Measurements from ENCODE around the gene ARL15. TPM values are rescaled to one million over a fixed set of nuclear protein-coding genes. Genes with fewer than 3 reads are reported as not detected.
"Not testable (repeated sequence)": the region's sequence is repeated elsewhere in the genome, so short reads cannot be mapped to it uniquely, and the experiment has no call there.

ARL15 gene
- total and polyA plus RNA-seq, 2 donors, result 23.1 to 26.4 TPM

DNA sequence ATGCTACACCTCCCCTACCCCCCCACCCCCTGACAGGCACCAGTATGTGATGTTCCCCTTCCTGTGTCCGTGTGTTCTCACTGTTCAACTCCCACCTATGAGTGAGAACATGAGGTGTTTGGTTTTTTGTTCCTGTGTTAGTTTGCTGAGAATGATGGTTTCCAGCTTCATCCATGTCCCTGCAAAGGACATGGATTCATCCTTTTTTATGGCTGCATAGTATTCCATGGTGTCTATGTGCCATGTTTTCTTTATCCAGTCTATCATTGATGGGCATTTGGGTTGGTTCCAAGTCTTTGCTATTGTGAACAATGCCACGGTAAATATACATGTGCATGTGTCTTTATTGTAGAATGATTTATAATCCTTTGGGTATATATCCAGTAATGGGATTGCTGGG, 328.1 kb downstream of the ARL15 start:
- not testable (repeated sequence) for H3K27me3 ChIP-seq (ENCODE audit: control insufficient read depth in 2 of 2, insufficient read depth in 1 of 2, low read length in 1 of 2); DNase-seq (ENCODE audit: low read depth in 6 of 9, low spot score in 9 of 9); H3K4me3 ChIP-seq (ENCODE audit: low read length in 2 of 2); H3K9me3 ChIP-seq (ENCODE audit: control insufficient read depth in 2 of 2, insufficient read depth in 1 of 2, low read length in 1 of 2); H3K36me3 ChIP-seq (ENCODE audit: control insufficient read depth in 2 of 2, insufficient read depth in 2 of 2, low read length in 1 of 2); H3K27ac ChIP-seq (ENCODE audit: low read depth in 1 of 2, low read length in 1 of 2); H3K4me1 ChIP-seq (ENCODE audit: control insufficient read depth in 2 of 2, insufficient read depth in 2 of 2, low read length in 2 of 2)
- 97% methylated on average over 2 of the region's 2 CpGs for WGBS

DNA sequence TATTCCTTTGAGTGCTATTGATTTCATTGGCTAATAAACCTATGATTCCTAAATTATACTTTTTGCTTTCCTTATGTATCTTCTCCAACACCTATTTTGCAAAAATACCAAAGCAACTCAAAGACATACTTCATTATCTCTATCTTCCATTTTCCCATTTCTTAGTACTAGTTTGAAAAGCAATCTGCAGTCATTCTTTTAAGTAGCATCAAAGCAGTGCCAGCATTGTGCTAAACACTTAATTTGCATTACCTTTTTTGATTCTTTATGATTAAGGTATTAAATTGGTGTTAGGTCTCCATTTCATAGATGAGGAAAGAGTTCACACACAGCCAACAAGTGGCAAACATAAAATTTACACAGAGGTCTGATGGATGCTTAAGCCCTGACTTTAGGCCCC, 330.3 kb downstream of the ARL15 start:
- Histone ChIP-seq H3K9me3 (ENCODE audit: control insufficient read depth in 2 of 2, insufficient read depth in 1 of 2, low read length in 1 of 2) (no peaks in the 10 kb centered on the region), H3K27me3 (ENCODE audit: control insufficient read depth in 2 of 2, insufficient read depth in 1 of 2, low read length in 1 of 2) (no peaks in the 10 kb centered on the region), H3K4me3 (ENCODE audit: low read length in 2 of 2) (no peak overlapping the region), H3K4me1 (ENCODE audit: control insufficient read depth in 2 of 2, insufficient read depth in 2 of 2, low read length in 2 of 2) (no peaks in the 10 kb centered on the region), H3K36me3 (ENCODE audit: control insufficient read depth in 2 of 2, insufficient read depth in 2 of 2, low read length in 1 of 2) (no peaks in the 10 kb centered on the region), H3K27ac (ENCODE audit: low read depth in 1 of 2, low read length in 1 of 2) (no peak overlapping the region)
- no peak for DNase-seq (ENCODE audit: low read depth in 6 of 9, low spot score in 9 of 9)

GRCh38 chr5:53974021-53974420, 336.4 kb downstream of the ARL15 start:
- Histone ChIP-seq H3K4me1 (ENCODE audit: control insufficient read depth in 2 of 2, insufficient read depth in 2 of 2, low read length in 2 of 2) (no peaks in the 10 kb centered on the region), H3K9me3 (ENCODE audit: control insufficient read depth in 2 of 2, insufficient read depth in 1 of 2, low read length in 1 of 2) (no peaks in the 10 kb centered on the region), H3K4me3 (ENCODE audit: low read length in 2 of 2) (no peak overlapping the region), H3K36me3 (ENCODE audit: control insufficient read depth in 2 of 2, insufficient read depth in 2 of 2, low read length in 1 of 2) (no peaks in the 10 kb centered on the region), H3K27me3 (ENCODE audit: control insufficient read depth in 2 of 2, insufficient read depth in 1 of 2, low read length in 1 of 2) (no peaks in the 10 kb centered on the region), H3K27ac (ENCODE audit: low read depth in 1 of 2, low read length in 1 of 2) (no peak overlapping the region)
- WGBS, result 98% methylated on average over 1 of the region's 1 CpG
- DNase-seq (ENCODE audit: low read depth in 6 of 9, low spot score in 9 of 9), result no peak

GRCh38 chr5:53972314-53972713, 338.1 kb downstream of the ARL15 start:
- no peak overlapping the region for H3K27ac ChIP-seq (ENCODE audit: low read depth in 1 of 2, low read length in 1 of 2)
- WGBS, result over 99% methylated on average over 4 of the region's 4 CpGs
- no peaks in the 10 kb centered on the region for H3K4me1 ChIP-seq (ENCODE audit: control insufficient read depth in 2 of 2, insufficient read depth in 2 of 2, low read length in 2 of 2)
- no peaks in the 10 kb centered on the region for H3K9me3 ChIP-seq (ENCODE audit: control insufficient read depth in 2 of 2, insufficient read depth in 1 of 2, low read length in 1 of 2)
- DNase-seq (ENCODE audit: low read depth in 6 of 9, low spot score in 9 of 9), result no peak
- H3K4me3 ChIP-seq (ENCODE audit: low read length in 2 of 2), result no peak overlapping the region
- no peaks in the 10 kb centered on the region for H3K27me3 ChIP-seq (ENCODE audit: control insufficient read depth in 2 of 2, insufficient read depth in 1 of 2, low read length in 1 of 2)
- H3K36me3 ChIP-seq (ENCODE audit: control insufficient read depth in 2 of 2, insufficient read depth in 2 of 2, low read length in 1 of 2), result no peaks in the 10 kb centered on the region

DNA sequence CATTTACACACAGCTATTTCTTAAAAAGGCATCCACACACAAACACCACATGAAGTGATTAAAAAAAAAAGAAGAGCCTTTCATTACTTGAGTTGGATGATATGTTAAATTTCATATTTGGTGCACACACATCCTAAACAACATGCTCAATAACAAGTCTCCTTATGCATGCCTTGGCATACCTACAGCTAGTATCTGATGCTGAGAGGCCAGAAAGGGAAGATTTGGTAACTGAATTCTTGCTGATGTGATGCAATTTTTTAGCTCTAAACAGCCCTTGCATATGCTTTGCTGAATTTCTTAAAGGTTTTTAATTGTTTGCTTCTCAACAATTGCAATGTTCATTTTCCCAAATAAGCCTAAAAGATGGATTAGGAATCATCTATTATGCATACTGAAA, 338.8 kb downstream of the ARL15 start:
- H3K27ac ChIP-seq (ENCODE audit: low read depth in 1 of 2, low read length in 1 of 2), result no peak overlapping the region
- H3K4me1 ChIP-seq (ENCODE audit: control insufficient read depth in 2 of 2, insufficient read depth in 2 of 2, low read length in 2 of 2), result no peaks in the 10 kb centered on the region
- H3K27me3 ChIP-seq (ENCODE audit: control insufficient read depth in 2 of 2, insufficient read depth in 1 of 2, low read length in 1 of 2), result no peaks in the 10 kb centered on the region
- H3K4me3 ChIP-seq (ENCODE audit: low read length in 2 of 2), result no peak overlapping the region
- no peak for DNase-seq (ENCODE audit: low read depth in 6 of 9, low spot score in 9 of 9)
- no peaks in the 10 kb centered on the region for H3K36me3 ChIP-seq (ENCODE audit: control insufficient read depth in 2 of 2, insufficient read depth in 2 of 2, low read length in 1 of 2)
- H3K9me3 ChIP-seq (ENCODE audit: control insufficient read depth in 2 of 2, insufficient read depth in 1 of 2, low read length in 1 of 2), result no peaks in the 10 kb centered on the region

GRCh38 chr5:53971131-53971530, 339.2 kb downstream of the ARL15 start:
- no peaks in the 10 kb centered on the region for H3K36me3 ChIP-seq (ENCODE audit: control insufficient read depth in 2 of 2, insufficient read depth in 2 of 2, low read length in 1 of 2)
- 96% methylated on average over 2 of the region's 2 CpGs for WGBS
- H3K27me3 ChIP-seq (ENCODE audit: control insufficient read depth in 2 of 2, insufficient read depth in 1 of 2, low read length in 1 of 2), result no peaks in the 10 kb centered on the region
- no peak overlapping the region for H3K27ac ChIP-seq (ENCODE audit: low read depth in 1 of 2, low read length in 1 of 2)
- H3K9me3 ChIP-seq (ENCODE audit: control insufficient read depth in 2 of 2, insufficient read depth in 1 of 2, low read length in 1 of 2), result no peaks in the 10 kb centered on the region
- no peak overlapping the region for H3K4me3 ChIP-seq (ENCODE audit: low read length in 2 of 2)
- DNase-seq (ENCODE audit: low read depth in 6 of 9, low spot score in 9 of 9), result no peak
- no peaks in the 10 kb centered on the region for H3K4me1 ChIP-seq (ENCODE audit: control insufficient read depth in 2 of 2, insufficient read depth in 2 of 2, low read length in 2 of 2)

- DNase-seq (ENCODE audit: low read depth in 6 of 9, low spot score in 9 of 9), result no peak
- H3K9me3 ChIP-seq (ENCODE audit: control insufficient read depth in 2 of 2, insufficient read depth in 1 of 2, low read length in 1 of 2), result no peaks in the 10 kb centered on the region
- H3K27ac ChIP-seq (ENCODE audit: low read depth in 1 of 2, low read length in 1 of 2), result no peak overlapping the region
- no peaks in the 10 kb centered on the region for H3K4me1 ChIP-seq (ENCODE audit: control insufficient read depth in 2 of 2, insufficient read depth in 2 of 2, low read length in 2 of 2)
- over 99% methylated on average over 3 of the region's 3 CpGs for WGBS
- H3K27me3 ChIP-seq (ENCODE audit: control insufficient read depth in 2 of 2, insufficient read depth in 1 of 2, low read length in 1 of 2), result no peaks in the 10 kb centered on the region
- no peak overlapping the region for H3K4me3 ChIP-seq (ENCODE audit: low read length in 2 of 2)
- no peaks in the 10 kb centered on the region for H3K36me3 ChIP-seq (ENCODE audit: control insufficient read depth in 2 of 2, insufficient read depth in 2 of 2, low read length in 1 of 2)
Measured at GRCh38 chr5:53970475-53970874, 339.9 kb downstream of the ARL15 start.

GRCh38 chr5:53969176-53969730, 341.1 kb downstream of the ARL15 start:
- no peaks in the 10 kb centered on the region for H3K36me3 ChIP-seq (ENCODE audit: control insufficient read depth in 2 of 2, insufficient read depth in 2 of 2, low read length in 1 of 2)
- no peak overlapping the region for H3K4me3 ChIP-seq (ENCODE audit: low read length in 2 of 2)
- 96% methylated on average over 2 of the region's 2 CpGs for WGBS
- no peaks in the 10 kb centered on the region for H3K4me1 ChIP-seq (ENCODE audit: control insufficient read depth in 2 of 2, insufficient read depth in 2 of 2, low read length in 2 of 2)
- no peaks in the 10 kb centered on the region for H3K27me3 ChIP-seq (ENCODE audit: control insufficient read depth in 2 of 2, insufficient read depth in 1 of 2, low read length in 1 of 2)
- H3K9me3 ChIP-seq (ENCODE audit: control insufficient read depth in 2 of 2, insufficient read depth in 1 of 2, low read length in 1 of 2), result no peaks in the 10 kb centered on the region
- no peak overlapping the region for H3K27ac ChIP-seq (ENCODE audit: low read depth in 1 of 2, low read length in 1 of 2)
- no peak for DNase-seq (ENCODE audit: low read depth in 6 of 9, low spot score in 9 of 9)

DNA sequence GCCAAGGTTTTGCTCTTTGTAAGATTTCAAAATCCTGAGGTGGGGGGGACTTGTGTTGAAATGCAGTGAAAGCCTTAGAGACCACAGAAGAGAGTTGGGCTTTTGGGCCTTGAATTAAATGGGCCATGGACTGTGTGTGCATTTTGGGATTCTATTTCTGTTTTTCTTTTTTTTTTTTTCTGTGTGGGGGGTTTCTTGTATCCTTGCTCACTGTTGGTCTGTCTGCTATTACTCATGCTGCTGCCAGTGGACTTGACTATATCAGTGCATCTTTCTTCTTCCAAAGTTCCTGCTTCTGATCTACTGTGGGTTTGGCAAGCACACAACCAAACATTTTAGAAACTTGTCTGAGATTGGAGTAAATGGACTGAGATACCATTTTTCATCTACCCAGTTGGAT, 344.9 kb downstream of the ARL15 start:
- H3K27me3 ChIP-seq (ENCODE audit: control insufficient read depth in 2 of 2, insufficient read depth in 1 of 2, low read length in 1 of 2), result no peaks in the 10 kb centered on the region
- no peak overlapping the region for H3K27ac ChIP-seq (ENCODE audit: low read depth in 1 of 2, low read length in 1 of 2)
- H3K9me3 ChIP-seq (ENCODE audit: control insufficient read depth in 2 of 2, insufficient read depth in 1 of 2, low read length in 1 of 2), result no peaks in the 10 kb centered on the region
- no peak for DNase-seq (ENCODE audit: low read depth in 6 of 9, low spot score in 9 of 9)
- no peaks in the 10 kb centered on the region for H3K36me3 ChIP-seq (ENCODE audit: control insufficient read depth in 2 of 2, insufficient read depth in 2 of 2, low read length in 1 of 2)
- no peak overlapping the region for H3K4me3 ChIP-seq (ENCODE audit: low read length in 2 of 2)
- H3K4me1 ChIP-seq (ENCODE audit: control insufficient read depth in 2 of 2, insufficient read depth in 2 of 2, low read length in 2 of 2), result no peaks in the 10 kb centered on the region

GRCh38 chr5:53963958-53964357, 346.4 kb downstream of the ARL15 start:
- Histone ChIP-seq H3K27me3 (ENCODE audit: control insufficient read depth in 2 of 2, insufficient read depth in 1 of 2, low read length in 1 of 2) (no peaks in the 10 kb centered on the region), H3K9me3 (ENCODE audit: control insufficient read depth in 2 of 2, insufficient read depth in 1 of 2, low read length in 1 of 2) (no peaks in the 10 kb centered on the region), H3K4me1 (ENCODE audit: control insufficient read depth in 2 of 2, insufficient read depth in 2 of 2, low read length in 2 of 2) (no peaks in the 10 kb centered on the region), H3K4me3 (ENCODE audit: low read length in 2 of 2) (no peak overlapping the region), H3K27ac (ENCODE audit: low read depth in 1 of 2, low read length in 1 of 2) (no peak overlapping the region), H3K36me3 (ENCODE audit: control insufficient read depth in 2 of 2, insufficient read depth in 2 of 2, low read length in 1 of 2) (no peaks in the 10 kb centered on the region)
- 95% methylated on average over 1 of the region's 1 CpG for WGBS
- DNase-seq (ENCODE audit: low read depth in 6 of 9, low spot score in 9 of 9), result no peak

Measured in thymus (tissue), 11 donors.